NCI-H2227 treated with DMSO at 0.1 percent for 48 hours (cell line): ENCODE measurements around the gene ZNF768.

Source experiments
- DNase-seq: peaks from one replicate; lab custom pipeline; 2025; lab: John Stamatoyannopoulos, UW

ZNF768 gene

DNA sequence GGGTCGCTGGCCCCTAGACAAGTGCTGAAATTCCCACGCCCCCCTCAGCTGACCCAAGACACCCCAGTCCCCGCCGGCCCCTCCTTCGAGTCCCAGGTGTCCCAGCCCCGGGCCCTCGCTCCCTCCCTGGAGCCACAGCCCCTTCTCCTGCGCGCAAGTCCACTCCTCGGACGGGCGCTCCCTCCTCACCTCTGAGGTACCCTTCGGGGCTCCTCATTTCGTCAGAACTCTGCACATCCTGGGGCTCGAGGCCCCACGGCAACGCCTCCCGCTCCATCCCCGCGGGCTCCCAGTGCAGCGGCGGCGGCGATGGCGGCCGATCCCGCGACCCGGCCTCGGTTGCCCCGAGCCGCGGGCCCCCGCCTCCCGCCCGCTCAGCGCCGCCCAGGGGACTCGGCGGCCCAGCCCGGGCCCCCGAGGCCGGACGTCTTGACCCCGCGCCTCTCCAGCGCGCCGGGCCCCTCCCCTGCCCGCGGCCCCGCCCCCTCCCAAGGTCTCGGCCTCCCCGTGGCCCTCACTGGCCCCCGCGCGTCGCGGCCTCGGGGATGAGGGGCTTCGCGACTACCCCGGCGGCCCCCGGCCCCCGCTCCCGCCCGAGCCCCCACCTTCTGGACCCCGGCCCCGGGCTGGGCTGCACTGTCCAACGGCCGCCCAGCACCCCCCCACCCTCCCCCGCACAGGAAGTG is at the start of gene ZNF768:
Gene ZNF768, minus strand, starts transcription at position 430 of the 686 bp plus-strand sequence. Its CDS starts 153 bp downstream, at position 277.
- no peak for DNase-seq

DNA sequence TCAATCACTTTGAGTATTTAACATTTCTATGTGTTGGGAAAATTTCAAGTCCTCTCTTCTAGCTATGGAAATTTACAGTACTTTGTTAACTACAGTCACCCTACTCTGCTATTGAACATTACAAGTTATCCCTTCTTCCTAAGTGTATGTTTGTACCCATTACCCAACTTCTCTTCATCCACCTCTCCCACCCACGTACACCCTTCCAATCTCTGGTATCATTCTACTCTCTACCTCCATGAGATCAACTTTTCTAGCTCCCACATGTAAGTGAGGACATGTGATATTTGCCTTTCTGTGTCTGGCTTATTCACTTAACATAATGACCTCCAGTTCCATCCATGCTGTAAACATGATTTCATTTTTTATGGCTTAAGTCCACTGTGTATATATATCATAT is 48.3 kb upstream of the ZNF768 start:
- DNase-seq: no peak

DNA sequence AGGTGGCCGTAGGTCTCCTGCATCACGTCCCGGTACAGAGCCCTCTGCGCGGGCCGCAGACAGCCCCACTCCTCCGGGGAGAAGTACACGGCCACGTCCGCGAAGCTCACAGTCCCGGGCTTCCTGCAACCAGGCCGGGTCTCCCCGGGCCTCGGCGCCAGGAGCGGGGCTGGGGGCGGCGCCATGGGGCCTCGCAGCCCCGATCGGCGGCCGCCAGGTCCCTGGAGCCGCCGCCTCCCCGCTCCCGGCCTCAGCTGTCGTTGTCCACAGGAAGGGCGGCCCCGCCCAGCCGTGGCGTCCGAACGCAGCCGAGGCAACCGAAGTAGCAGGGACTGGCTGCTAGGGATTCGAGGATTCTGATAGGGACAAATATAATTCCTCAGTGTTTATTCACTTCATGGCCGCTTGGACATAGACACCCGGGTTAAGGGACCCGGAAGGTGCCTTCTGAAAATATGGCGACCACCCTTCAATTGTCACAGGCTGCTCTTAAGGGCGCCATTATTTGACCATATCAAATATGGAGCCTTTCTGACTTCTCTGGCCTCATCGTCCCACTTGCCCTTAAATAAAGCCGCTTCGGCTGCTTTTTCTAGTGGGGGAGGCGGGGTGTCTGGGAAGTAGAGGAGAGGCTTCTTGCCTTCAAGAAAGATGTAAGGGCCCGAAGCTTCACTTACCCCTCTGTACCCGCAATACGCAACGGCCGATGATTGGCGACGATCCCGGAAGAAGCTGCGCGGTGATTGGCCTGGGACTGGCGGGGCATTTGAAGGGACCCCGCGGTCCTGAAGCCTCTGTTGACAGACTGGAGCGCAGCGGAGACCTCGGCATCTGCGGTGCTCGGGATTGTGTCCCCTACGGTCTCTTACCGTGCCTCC is 45.3 kb upstream of the ZNF768 start, which contains the start of gene ZNF688:
Gene ZNF688, minus strand, starts transcription at position 270 of the 878 bp plus-strand sequence. Its CDS starts 85 bp downstream, at position 185.
- DNase-seq: peak; percentile 98

DNA sequence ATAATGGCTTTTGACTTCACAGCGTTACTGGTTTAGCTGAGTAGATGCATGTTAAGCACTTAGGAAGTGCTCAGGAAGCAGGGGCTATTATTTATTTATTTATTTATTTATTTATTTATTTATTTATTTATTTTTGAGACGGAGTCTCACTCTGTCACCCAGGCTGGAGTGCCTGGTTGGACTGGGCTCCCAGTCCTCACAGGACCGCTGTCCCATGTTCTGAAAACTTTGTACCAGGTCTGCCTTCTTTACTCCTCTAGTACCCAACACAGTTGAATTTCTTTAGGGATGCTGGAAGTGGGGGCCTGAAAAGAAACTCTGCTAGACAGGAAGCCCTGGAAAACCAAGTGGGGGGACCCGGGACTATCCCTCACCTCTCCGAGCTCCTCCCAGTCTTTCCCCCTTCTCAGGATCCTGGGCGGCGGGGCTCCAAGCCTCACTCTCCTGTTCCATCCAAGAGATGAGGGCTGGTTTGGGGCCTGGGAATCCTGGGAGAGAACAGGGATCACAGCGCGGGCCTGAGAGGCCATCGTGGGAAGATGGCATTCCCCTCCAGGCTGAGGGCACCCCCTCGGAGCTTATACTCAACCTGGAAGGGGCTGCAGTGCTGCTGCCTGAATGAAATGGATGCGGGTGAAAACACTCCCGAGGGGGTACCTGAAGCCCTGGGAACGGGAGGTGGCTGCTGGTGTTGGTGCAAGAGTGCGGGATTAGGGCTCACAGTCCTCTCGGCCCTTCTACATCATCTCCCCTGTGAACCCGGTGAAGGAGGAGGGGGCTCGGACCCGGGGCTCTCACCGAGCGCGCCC is 44.5 kb upstream of the ZNF768 start:
- DNase-seq: no peak

DNA sequence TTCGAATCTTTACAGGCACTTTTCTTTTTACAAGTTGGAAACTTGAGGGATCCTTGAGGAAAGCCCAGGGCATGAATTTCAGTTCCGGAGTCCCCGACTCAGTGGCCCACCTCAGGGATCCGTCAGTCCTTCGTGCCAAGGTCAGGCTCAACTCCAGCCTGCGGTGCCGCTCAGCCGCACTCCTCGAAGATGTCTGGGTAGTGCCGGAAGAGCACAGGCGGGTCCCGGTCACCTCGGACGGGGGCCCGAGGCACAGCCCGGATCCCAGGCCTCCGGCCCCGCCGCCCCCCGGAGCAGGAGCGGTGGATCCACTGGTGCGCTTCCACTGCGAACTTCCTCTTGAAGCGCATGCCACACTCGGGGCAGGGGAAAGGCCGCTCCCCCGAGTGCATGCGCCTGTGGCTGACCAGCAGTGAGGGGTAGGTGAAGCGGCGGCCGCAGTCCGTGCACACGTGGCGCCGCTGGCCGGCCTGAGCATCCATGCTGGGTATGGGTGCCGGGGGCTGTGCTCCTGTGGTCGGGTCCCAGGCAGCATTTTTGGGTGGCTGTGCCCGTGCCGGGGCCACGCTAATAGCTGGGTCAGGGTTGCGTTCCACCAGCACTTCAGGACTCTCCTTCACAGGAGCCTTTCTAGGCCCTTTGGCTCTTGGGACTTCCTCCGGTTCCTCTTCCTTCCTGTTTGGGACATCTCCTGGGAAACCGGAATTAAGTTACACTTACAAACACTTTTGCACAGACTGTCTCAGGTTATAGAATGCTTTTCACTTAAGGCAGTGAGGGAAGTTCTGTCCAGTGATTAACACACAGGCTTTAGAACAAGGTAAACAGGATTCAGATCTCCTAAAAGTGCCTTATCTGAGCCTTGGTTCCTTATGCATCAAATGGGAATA is 43.6 kb upstream of the ZNF768 start:
- DNase-seq: no peak

DNA sequence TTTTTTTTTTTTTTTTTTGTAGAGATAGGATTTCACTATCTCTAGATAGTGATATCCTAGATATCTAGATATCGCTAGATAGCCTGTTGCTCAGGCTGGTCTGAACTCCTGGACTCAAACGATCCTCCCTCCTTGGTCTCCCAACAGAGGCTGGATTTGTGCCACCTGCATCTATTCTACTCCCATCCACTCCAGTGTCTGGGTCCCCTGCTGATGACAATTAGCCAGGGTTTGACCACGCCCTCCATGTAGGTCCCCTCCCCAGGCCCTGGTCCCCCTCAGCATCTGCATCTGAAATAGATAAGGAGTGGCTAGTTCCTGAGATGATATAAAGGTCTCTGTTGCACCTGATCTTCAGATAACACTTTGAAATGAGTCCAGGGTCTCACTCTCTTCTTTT is 42.9 kb upstream of the ZNF768 start:
- DNase-seq: no peak

DNA sequence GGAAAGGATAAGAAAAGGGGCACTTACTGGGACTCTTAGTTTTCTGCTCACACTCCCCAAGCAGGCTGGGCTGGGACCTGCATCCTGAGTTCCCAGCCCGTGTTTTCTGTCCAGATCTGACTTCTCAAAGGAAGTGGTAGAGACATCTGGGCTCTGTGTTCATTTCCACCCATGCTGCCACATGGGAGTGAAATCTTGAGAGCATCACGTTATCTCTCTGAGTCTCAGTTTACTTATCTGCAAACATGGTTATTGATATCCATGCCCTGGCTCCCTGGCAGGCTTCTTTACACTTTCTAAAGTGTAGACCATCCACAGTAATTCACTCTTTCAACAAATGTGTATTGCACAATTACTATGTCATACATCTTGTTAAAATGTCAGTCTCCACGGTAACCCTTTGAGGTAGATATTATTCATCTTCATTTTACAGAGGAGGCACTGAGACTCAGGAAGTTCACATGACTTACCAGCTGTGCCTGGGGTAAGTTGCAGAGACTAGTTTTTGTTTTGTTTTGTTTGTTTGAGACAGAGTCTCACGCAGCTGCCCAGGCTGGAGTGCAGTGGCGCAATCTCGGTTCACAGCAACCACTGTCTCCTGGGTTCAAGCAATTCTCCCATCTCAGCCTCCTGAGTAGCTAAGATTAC is 41.7 kb upstream of the ZNF768 start:
- no peak for DNase-seq

DNA sequence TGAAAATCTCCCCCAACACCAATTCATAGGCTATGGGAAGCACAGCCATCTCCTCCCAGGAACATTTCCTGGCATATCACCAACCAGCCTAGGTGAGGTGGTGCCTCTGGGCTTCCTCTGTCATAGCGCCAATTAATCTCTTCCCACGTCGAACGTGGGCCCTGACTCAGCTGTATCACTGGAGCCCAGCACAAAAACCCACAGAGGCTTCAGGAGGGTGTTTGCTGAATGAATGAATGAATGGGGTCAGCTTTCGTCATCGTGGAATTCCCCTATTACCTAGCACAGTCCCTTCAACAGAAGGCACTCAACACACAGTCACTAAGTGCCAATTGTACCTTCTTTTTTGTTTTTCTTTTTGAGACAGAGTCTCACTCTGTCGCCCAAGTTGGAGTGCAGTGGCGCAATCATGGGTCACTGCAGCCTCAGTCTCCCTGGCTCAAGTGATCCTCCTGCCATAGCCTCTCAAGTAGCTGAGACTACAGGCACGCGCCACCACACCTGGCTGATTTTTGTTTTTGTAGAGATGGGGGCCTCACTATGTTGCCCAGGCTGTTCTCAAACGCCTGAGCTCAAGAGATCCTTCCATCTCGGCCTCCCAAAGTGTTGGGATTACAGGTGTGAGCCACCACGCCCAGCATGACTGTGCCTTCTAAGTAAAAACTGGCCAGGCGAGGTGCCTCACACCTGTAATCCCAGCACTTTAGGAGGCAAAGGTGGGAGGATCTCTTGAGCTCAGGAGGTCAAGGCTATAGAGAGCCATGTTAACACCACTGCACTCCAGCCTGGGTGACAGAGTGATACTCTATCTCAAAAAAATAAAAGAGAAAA is 41.0 kb upstream of the ZNF768 start:
- DNase-seq: no peak

DNA sequence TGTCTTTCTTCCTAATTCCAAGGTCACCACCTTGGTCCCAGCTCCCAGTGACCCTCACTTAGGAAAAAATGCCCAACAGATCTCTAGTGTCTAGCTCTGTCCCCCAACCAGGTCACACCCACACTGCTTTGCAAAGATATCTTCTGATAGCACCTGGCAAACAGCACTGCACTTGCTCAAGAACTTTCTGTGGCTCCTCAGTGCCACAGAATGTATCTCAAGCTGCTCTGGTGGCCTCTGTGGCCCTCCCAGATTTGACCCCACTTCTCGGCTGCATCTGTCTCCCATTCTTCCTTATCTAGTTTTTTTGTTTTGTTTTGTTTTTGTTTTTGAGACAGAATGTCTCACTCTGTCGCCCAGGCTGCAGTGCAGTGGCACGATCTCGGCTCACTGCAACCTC is 40.2 kb upstream of the ZNF768 start:
- no peak for DNase-seq

DNA sequence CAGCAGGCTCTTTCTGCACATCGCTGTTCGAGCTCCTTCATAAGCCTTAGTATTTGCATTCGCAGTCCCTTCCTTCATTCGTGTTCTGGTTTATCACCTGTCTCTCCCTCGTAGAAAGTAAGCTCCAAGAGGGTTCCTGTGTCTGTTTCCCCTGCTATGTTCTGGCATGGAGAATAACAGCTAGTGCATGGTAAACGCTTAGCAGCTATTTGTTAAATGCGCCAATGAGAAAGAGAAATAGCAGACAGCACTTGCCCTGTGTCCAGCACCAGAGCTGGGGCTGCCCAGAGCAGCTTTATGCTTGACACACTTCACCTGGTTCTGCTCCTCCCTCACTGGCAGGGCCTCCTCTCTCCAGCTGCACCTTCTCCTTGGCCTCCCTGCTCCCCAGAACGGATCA is 39.6 kb upstream of the ZNF768 start:
- DNase-seq: no peak

DNA sequence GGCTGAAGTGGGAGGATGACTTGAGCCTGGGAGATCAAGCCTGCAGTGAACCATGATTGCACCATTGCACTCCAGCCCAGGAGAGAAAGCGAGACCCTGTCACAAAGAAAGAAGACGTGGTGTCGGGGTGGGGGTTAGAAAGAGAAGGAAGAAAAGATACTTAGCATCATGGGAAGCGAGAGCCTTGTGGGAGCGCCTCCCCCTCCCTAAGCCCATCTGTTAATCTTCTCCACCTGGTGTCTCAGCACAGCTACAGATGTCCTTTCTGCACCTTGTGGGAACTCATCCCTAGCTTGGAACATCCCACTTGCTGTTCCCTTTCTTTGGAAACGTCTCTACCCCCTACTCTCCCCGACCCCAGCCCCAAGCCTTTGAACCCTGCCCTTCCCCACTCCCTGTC is 39.2 kb upstream of the ZNF768 start:
- no peak for DNase-seq

DNA sequence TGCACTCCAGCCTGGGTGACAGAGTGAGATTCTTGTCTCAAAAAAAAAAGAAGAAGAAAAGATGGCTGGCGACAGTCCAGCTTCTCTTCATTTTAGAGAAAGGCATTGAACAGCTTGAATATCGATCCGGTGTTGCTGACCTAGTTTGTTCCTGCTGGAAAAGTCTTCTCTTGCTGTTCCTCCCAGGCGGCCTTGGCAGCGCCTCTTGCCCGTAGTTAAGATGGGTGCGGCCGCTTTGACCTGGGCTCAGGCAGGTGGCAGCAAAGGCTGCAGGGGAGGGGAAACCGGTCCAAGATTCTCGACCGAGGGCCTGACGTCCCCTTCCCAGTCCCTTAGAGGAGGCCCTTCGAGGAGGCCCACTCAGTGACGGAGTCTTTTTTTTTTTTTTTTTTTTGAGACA is 35.7 kb upstream of the ZNF768 start:
- no peak for DNase-seq

DNA sequence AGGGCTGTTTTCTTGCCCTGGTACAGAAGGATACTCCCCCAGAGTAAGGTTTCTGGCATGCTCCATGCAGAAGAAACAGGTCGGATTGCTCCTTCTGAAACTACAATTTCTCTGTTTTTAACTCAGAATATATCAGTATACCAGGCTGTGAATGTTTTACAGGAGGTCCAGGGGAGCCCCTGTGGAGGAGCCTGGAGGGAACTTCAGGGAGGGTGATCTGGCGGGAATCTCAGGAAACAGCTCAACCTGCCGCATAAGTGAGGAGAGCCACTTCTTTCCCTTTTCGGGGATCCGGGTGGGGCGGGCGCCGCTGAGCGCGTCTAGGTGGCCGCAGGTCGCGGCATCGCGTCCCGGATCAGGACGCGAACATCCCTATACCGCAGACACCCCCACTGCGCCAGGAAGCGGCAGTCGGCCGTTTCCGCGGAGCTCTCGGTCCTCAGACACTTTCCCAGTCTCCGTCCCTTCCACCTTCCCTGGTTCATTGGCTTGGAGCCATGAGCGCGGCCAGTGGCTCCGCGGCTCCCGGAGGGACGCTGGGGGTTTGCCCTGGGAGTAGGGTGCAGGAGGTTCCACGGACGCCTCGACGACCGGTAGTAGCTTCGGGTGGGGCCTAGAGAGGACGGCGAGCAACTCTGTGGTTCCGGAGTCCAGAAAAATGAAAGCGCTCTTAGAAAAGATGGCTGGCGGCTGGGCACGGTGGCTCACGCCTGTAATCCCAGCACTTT is 34.9 kb upstream of the ZNF768 start:
- DNase-seq: no peak

DNA sequence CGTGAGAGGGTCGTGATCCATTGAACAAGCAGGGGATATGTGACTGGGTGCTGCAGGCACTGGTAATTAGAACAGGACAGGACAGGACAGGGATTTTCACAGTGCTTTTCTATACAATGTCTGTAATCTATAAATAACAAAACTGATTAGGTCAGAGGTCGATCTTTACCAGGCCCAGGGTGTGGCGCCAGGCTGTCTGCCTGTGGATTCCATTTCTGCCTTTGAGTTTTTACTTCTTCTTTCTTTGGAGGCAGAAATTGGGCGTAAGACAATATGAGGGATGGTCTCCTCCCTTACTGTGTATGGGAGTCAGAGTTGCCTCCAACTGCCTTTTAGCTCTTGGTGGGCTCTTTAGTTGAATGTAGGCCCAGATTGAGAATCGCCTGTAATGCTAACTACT is 33.3 kb upstream of the ZNF768 start:
- no peak for DNase-seq

DNA sequence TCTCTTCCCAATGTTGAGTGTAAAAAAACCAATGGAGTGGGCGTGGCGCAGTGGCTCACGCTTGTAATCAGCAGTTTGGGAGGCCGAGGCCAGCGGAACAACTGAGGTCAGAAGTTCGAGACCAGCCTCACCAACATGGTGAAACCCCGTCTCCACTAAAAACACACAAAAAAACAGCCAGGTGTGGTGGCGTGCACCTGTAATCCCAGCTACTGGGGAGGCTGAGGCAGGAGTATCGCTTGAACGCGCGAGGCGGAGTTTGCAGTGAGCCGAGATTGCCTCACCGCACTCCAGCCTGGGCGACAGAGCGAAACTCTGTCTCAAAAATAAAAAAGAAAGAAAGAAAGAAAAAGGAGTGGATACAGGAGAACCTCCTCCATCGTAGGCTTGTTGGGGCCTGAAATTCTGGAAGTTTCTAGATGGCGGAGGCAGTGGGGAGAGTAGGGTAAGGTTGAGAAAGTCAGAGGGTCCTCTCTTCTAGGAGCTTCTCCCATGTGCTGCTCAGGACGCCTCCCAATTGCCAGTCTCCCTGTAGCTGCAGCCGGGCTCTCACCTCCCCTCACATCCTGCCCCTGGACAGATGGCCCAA is 32.5 kb upstream of the ZNF768 start:
- DNase-seq: no peak

DNA sequence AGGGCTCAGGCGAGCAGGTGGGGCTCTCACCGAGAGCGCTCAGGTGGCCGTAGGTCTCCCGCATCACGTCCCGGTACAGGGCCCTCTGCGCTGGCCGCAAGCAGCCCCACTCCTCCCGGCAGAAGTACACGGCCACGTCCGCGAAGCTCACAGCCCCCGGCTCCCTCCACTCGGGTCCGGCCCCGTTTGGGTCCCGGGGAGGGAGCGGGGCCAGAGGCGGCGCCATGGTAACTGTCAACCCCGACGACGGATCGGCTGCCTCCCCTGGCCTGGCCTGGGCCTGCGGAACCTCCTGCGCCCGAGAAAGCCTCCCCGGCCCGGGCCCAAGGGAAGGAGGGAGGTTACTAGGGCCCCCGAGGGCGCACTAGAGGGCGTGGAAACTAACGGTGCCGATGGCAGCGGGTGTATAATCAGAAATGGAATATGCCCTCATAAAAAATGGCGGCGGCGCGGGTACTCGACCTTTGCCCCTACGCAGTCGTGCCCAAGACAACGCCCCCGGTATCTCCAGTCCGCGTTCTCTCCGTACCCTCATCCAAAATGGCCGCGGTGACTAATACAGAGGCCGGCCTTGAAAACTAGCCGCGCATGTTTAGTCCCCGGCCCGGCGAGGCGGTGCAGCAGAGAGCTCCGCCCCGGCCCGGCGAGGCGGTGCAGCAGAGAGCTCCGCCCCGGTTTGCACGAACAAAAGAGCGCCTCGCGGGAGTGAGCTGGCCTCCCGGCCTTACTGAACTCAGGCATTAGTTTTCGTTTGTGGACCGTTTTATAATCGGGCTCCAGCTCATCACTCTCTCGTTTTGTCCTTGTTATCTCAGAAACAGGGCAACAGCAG is 31.8 kb upstream of the ZNF768 start, which contains the start of gene ZNF764:
Gene ZNF764, minus strand, starts transcription at position 418 of the 832 bp plus-strand sequence. Its CDS starts 192 bp downstream, at position 226.
- DNase-seq: peak; percentile 97

DNA sequence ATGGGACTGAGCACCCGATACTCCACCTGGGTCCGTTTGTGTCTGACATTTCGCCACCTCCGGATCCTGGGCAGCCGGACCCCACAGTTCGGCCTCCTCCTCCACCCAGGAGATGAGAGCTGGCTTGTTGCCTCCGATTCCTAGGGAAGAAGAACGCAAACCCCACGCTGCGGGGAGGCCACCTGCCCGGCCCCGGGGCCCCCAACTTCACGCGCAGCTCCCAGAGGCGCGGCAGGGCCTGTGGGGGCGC is 31.3 kb upstream of the ZNF768 start:
- no peak for DNase-seq

DNA sequence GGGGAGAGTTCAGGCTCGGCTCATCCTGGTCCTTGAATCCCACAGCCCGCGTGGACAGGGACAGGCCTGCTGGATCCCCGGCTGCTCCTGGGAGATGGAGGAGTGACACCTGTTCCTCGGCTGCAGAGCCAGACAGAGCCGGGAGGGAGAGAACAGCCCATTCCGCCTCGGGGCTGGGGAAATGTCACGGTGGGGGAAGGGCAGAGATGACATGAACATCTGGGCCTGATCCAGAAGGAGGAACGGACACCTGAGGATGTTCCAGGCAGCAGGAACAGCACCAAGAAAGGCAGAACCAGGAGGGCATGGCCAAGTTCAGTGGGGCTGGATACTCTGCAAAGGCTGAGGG is 29.7 kb upstream of the ZNF768 start:
- no peak for DNase-seq
